Vagina (tissue), 2 donors: Measurements from ENCODE around the gene ABCF2.

Experiments
- POLR2A ChIP-seq, 2 donors: fragments of 450-650 bp; IDR thresholded peaks; one replicate each; pipeline ENCODE4 v1.6.1; 2017; ENCODE audit warnings: antibody characterized with exemption in 2 of 2, mild to moderate bottlenecking in 2 of 2, moderate library complexity in 2 of 2
- TF ChIP-seq, protein P1 (sequence below), 3 experiments: fragments of 450-650 bp in 2 of 3; fragments of 200-600 bp in 1 of 3; sonication (generic) in 1 of 3; IDR thresholded peaks; one replicate each; pipeline ENCODE4 v1.5.1; 2017 to 2019; ENCODE audit warnings: antibody characterized with exemption in 3 of 3, mild to moderate bottlenecking in 2 of 3, moderate library complexity in 2 of 3

DNA sequence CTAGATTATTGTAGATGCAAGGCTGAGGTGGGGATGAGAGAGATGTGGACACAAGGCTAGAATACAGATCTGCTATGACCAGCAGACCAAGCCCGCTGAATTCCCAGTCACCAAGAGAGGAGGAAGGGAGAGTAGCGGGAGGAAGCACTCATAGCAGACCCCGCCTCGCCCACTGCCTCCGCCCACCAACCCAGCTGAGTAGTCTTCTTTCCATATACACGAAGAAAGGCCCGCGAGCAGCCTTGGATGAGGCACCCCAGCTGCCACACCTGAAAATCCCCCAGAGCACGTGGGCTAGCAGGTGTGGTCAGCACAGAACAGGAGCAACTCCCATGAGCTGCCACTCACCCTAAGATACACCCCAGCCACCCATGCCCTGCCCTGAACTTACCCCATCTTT lies 8.8 kb downstream of the ABCF2 start:
- TF ChIP-seq, protein P1, sequence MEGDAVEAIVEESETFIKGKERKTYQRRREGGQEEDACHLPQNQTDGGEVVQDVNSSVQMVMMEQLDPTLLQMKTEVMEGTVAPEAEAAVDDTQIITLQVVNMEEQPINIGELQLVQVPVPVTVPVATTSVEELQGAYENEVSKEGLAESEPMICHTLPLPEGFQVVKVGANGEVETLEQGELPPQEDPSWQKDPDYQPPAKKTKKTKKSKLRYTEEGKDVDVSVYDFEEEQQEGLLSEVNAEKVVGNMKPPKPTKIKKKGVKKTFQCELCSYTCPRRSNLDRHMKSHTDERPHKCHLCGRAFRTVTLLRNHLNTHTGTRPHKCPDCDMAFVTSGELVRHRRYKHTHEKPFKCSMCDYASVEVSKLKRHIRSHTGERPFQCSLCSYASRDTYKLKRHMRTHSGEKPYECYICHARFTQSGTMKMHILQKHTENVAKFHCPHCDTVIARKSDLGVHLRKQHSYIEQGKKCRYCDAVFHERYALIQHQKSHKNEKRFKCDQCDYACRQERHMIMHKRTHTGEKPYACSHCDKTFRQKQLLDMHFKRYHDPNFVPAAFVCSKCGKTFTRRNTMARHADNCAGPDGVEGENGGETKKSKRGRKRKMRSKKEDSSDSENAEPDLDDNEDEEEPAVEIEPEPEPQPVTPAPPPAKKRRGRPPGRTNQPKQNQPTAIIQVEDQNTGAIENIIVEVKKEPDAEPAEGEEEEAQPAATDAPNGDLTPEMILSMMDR (IDR thresholded peaks at IDR 0.05): no peak
- TF ChIP-seq POLR2A (IDR thresholded peaks at IDR 0.05): no peak
